HUDEP-2 (cell line): Measurements from ENCODE around the gene FBXO42.

ENCODE experiments used
- DNase-seq, 76 experiments: peaks; one replicate each; lab custom pipeline; 2025; ENCODE audit not compliant: unreplicated experiment in 76 of 76; lab: John Stamatoyannopoulos, UW

FBXO42 gene

GRCh38 chr1:16351994-16352841 lies at the start of gene FBXO42:
TSS of gene FBXO42 (minus strand) at chr1:16352480. CDS start at chr1:16315418, 37,062 bp downstream.
- peak in 74 of 76 experiments; percentile 26 to 90 (median 83) for DNase-seq

- DNase-seq = no peak
These were observed 46.2 kb upstream of the FBXO42 start for GRCh38 chr1:16398371-16398953.

GRCh38 chr1:16397120-16397519 lies 44.8 kb upstream of the FBXO42 start:
- no peak for DNase-seq

- peak in 1 of 76 experiments; percentile 7 for DNase-seq
These were observed 44.3 kb upstream of the FBXO42 start for GRCh38 chr1:16396591-16396990.

GRCh38 chr1:16394977-16395376 lies 42.7 kb upstream of the FBXO42 start:
- DNase-seq = no peak

- DNase-seq = no peak
These were observed 41.6 kb upstream of the FBXO42 start for GRCh38 chr1:16393570-16394521.

- no peak for DNase-seq
These were observed 40.7 kb upstream of the FBXO42 start for GRCh38 chr1:16392740-16393569.

GRCh38 chr1:16391411-16391810 lies 39.1 kb upstream of the FBXO42 start:
- DNase-seq = peak in 2 of 76 experiments; percentile 6 to 8

GRCh38 chr1:16387201-16388188 lies 35.2 kb upstream of the FBXO42 start:
- no peak for DNase-seq

GRCh38 chr1:16386454-16387113 lies 34.3 kb upstream of the FBXO42 start:
- DNase-seq = peak in 29 of 76 experiments; percentile 3 to 52 (median 16)

GRCh38 chr1:16385659-16386453 lies 33.6 kb upstream of the FBXO42 start:
- no peak for DNase-seq

GRCh38 chr1:16383888-16384287 lies 31.6 kb upstream of the FBXO42 start:
- no peak for DNase-seq

- no peak for DNase-seq
These were observed 28.6 kb upstream of the FBXO42 start for GRCh38 chr1:16380868-16381267.

GRCh38 chr1:16378443-16378842 lies 26.2 kb upstream of the FBXO42 start:
- no peak for DNase-seq

- no peak for DNase-seq
These were observed 24.7 kb upstream of the FBXO42 start for GRCh38 chr1:16376971-16377370.

GRCh38 chr1:16375521-16376340 lies 23.5 kb upstream of the FBXO42 start:
- DNase-seq = no peak

- no peak for DNase-seq
These were observed 22.0 kb upstream of the FBXO42 start for GRCh38 chr1:16374266-16374665.
